Right renal pelvis (tissue), 4 donors: ENCODE data around the gene SECISBP2L. TPM values are rescaled to one million over a fixed set of nuclear protein-coding genes. Genes with fewer than 3 reads are reported as not detected.
A peak's percentile ranks its signal among the peaks of the same experiment; 100 is the strongest.

Experiments used
- DNase-seq, 4 donors: peaks; one replicate each; pipeline ENCODE4 v3.0.0-alpha.2; 2013; ENCODE audit warnings: low read depth in 4 of 4, low spot score in 3 of 4, missing footprints in 1 of 4
- polyA plus RNA-seq, 4 donors: library from polyadenylated mRNA; unstranded; fragments of 120-200 nt; gene quantifications; one replicate each; pipeline ENCODE4 v1.2.1, GENCODE V29; 2013; ENCODE audit not compliant: insufficient read length in 4 of 4

SECISBP2L gene
- polyA plus RNA-seq, 4 donors = 46.8 to 60.5 (median 54.8) TPM

- DNase-seq = no peak
These were observed 14.7 kb upstream of the SECISBP2L start for GRCh38 chr15:49060710-49061495.

DNA sequence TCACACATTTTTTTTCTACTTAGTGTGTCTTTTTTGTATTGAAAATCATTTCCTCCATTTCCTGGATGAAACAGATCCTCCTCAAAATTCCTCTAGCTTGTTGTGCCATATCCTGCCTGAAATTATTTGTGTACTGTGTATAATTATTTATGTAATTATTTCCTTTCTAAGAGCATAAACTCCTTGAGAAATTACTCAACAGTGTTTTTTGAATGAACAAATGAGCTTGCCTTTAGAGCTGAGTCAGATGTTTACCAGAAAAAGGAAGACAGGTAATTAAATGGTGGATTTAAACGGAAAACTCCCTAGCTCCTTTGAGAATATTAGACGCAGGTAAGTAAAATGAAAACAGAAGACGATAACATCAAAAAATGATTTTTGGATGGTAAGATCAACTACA lies 13.2 kb upstream of the SECISBP2L start:
- no peak for DNase-seq

DNA sequence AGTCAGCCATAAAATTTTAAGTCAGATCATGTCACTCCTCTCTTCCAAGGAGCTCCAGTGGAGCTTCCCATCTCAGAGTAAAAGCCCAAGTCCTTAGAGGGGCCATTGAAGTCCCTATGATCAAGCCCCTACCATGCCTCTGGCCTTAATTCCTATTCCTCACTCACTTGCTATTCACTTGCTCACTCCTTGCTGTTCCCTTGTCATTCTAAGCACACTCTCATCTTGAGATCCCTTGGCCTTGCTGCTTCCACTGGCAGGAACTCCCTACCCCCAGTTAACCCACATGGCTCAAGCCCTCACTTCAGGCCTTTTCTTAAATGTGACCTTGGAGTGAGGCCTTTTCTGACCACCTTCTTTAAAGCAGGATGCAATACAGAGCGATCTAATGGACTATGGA lies 12.3 kb upstream of the SECISBP2L start:
- DNase-seq = no peak

DNA sequence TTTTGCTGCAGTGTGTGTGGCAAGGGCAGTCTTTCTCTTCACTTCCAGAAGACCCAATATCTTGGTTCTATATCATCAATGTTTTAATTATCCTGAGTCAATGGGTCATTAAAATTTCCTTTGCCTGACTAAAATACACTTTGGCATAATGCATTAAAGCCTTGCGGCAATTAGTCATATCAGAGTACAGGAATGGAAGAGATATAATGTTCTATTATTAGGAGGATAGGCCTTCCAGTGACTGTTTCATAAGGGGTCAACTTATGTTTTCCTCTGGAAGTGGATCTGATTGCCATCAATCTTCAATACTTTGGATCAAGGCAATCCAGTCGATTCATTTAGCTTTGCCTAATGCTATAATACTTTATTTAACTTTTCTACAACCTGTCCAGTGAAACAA lies 9.4 kb upstream of the SECISBP2L start:
- DNase-seq = no peak

DNA sequence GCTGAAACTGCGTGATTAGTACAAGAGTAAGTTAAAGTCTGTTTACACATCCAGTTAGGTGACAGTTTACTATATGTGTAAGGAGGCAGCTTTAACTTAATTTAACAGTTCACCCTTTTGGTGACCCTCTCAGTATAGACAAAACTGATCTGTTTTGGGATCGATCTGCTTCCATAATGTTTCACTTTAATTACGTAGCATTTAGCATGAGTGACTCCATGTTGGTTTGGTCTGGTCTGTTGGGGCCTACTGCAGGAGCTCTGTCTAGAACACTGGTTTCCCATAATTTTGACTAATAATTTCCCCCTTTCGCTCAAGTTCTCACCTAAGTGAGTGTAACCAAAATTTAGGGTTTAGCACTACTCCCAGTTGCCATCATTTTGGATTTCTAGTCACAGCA lies 6.4 kb upstream of the SECISBP2L start:
- DNase-seq = no peak

GRCh38 chr15:49047456-49047855 lies 1.2 kb upstream of the SECISBP2L start:
- DNase-seq = no peak

GRCh38 chr15:49045751-49046219 lies 461 bp downstream of the SECISBP2L start:
- peak; percentile 29 to 48 (median 37) for DNase-seq

- DNase-seq = peak in 2 of 4 donors; percentile 7 to 19
These were observed 1.3 kb downstream of the SECISBP2L start for GRCh38 chr15:49044766-49045606.

DNA sequence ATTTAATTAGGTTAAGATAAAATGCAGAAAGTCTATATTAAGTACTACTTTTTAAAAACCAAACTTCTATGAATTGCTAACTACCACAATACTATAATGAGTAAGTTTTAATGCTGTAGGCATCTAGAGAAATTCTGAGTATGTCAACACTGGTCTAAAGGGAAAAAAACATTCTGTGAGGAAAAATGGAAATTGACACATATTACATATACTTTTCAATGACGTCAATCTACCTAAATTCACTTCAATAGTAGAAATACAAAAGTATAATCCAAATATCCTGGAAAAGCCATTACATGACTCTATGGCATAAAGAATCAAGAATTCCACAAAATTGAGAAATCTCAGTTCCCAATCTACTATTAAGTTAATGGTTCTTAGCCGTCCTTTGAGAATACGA lies 2.2 kb downstream of the SECISBP2L start:
- no peak for DNase-seq

- no peak for DNase-seq
These were observed 4.1 kb downstream of the SECISBP2L start for GRCh38 chr15:49042165-49042564.

DNA sequence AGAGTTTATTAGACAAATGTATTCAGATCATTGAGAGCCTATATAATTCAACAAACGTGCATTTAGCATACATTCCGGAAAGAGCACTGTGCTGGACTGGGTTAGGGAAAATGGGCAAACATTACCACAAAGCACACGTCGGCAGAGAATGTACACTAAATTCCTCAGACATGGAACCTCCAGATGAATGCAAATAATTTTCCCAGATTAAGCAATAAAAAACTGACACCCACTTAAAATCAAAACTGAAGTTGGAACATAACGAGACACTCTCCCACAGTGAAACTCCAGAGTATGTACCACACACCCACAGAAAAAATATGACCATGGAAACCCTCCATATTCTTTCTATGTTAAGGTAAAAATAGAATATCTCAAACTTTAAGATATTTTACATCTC lies 4.8 kb downstream of the SECISBP2L start:
- DNase-seq = no peak

- DNase-seq = no peak
These were observed 6.1 kb downstream of the SECISBP2L start for GRCh38 chr15:49040151-49040550.

DNA sequence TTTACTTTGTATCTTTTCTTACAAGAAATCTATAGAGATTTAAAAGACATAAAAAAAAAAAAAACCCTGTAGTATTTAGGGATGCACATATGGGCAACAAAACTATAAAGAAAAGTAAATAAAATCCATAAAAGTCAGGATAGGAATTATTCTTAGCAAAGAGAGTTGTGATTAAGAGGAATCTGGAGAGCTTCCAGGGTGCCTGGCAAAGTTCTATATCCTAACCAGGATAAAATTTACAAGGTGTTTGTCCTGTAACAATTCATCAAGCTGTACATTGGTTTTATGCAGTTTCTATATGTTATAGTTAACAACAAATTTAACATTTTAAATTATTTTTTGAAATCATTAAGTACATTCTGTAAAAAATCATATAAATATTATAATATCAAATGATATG lies 7.9 kb downstream of the SECISBP2L start:
- DNase-seq = no peak

- DNase-seq = no peak
These were observed 8.7 kb downstream of the SECISBP2L start for GRCh38 chr15:49037546-49037940.

DNA sequence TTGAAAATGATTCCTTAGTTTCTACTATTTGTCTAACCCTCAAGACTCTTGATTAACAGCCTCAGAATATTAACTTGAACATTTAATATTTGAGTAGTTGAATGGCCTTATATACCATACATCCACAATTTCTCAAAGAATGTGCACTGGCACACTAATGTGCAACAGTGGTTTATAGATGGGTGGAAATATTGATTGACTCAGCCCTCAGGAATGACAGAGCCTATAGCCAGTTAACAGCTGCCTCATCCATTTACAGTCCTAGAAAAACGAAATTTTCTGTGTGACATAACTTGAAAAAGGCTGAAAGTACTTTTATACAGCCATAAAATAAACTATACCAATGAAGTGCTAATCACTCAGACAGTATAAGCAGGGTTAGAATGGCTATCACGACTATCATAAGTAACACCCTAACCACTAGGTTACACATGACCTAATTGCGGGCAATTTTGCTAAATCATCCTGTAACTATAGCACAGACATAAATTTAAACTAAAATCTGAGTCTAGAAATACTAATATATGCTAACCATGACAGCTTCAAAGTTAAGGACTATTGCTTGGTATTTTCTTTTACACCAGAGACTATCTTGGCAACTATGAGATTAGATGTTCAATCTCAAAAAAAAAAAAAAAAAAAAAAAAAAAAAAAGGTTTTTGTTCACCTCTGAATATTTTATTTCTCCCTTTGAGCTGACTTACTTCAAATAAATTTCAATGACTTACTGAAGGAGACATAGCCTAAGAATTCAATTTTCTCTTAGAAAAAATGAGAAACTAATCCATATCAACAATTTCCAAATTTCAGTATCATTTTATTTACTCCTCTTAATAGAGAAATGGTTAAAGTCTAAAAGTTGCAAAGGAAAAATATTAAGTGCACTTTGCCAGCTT lies 9.3 kb downstream of the SECISBP2L start:
- no peak for DNase-seq

DNA sequence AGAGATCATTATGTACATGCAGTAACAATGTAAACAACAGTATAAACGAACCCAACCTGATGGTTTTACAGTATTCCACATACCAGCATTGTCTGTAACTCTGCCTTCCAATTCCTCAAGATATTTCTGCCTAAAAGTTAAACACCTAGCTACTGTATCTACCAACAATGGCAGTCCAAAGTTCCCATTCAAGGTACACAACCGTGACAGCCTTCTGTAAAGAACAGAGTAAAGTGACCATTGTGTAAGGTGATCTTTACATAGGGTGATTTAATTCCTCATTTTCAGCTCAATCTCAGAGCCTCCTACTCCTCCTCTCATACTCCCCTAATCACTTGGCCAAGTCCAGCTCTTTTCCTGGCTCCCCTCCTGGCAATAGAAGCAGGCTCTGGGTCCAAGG lies 10.4 kb downstream of the SECISBP2L start:
- no peak for DNase-seq

DNA sequence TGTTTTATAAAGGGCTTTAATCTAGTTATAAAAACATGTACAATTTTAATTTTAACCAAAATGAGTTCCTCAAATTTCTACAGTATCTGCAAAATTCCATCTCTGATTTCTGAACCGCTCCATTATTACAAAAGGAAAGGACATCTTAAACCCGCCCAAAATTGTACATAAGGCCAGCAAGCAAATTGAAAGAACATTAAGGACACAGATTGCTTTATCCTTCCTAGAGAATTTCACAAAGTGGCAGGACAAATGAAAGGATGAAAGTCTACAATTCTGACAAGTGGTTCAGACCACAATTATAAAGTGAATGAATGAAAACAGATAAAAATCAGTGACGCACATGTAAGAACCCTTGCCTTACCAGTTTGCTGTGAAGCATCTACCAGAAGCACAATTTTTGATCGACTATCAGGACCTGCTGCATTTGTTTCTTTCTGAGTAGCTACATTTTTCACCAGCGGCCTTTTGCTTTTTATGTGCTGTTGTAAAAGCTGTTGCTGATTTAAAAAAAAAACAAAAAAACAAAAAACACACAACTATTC lies 13.6 kb downstream of the SECISBP2L start:
- DNase-seq = no peak

GRCh38 chr15:49031804-49032203 lies 14.4 kb downstream of the SECISBP2L start:
- no peak for DNase-seq

GRCh38 chr15:49026700-49027099 lies 19.5 kb downstream of the SECISBP2L start:
- no peak for DNase-seq

GRCh38 chr15:49024840-49025239 lies 21.4 kb downstream of the SECISBP2L start:
- DNase-seq = no peak
